Uterus (tissue), 2 donors: ENCODE results near the gene LDAH.
"Not testable (repeated sequence)": the region's sequence is repeated elsewhere in the genome, so short reads cannot be mapped to it uniquely, and the experiment has no call there.

ENCODE experiments used
- POLR2A ChIP-seq, 2 donors: fragments of 450-650 bp; IDR thresholded peaks; one replicate each; pipeline ENCODE4 v1.6.1; 2016; ENCODE audit warnings: antibody characterized with exemption in 2 of 2, mild to moderate bottlenecking in 1 of 2, moderate library complexity in 1 of 2
- TF ChIP-seq, protein P1 (sequence below), 4 experiments: fragments of 200-600 bp in 2 of 4; fragments of 450-650 bp in 2 of 4; sonication (generic) in 2 of 4; IDR thresholded peaks; one replicate each; pipeline ENCODE4 v1.5.1; 2016 to 2019; ENCODE audit warnings: antibody characterized with exemption in 4 of 4, mild to moderate bottlenecking in 2 of 4, moderate library complexity in 1 of 4

DNA sequence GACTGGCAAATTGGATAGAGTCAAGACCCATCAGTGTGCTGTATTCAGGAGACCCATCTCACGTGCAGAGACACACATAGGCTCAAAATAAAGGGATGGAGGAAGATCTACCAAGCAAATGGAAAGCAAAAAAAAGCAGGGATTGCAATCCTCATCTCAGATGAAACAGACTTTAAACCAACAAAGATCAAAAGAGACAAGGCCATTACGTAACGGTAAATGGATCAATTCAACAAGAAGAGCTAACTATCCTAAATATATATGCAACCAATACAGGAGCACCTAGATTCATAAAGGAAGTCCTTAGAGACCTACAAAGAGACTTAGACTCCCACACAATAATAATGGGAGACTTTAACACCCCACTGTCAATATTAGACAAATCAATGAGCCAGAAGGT is 109.3 kb downstream of the LDAH start:
- TF ChIP-seq, protein P1, sequence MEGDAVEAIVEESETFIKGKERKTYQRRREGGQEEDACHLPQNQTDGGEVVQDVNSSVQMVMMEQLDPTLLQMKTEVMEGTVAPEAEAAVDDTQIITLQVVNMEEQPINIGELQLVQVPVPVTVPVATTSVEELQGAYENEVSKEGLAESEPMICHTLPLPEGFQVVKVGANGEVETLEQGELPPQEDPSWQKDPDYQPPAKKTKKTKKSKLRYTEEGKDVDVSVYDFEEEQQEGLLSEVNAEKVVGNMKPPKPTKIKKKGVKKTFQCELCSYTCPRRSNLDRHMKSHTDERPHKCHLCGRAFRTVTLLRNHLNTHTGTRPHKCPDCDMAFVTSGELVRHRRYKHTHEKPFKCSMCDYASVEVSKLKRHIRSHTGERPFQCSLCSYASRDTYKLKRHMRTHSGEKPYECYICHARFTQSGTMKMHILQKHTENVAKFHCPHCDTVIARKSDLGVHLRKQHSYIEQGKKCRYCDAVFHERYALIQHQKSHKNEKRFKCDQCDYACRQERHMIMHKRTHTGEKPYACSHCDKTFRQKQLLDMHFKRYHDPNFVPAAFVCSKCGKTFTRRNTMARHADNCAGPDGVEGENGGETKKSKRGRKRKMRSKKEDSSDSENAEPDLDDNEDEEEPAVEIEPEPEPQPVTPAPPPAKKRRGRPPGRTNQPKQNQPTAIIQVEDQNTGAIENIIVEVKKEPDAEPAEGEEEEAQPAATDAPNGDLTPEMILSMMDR (IDR thresholded peaks at IDR 0.05), result not testable (repeated sequence)
- not testable (repeated sequence) for TF ChIP-seq POLR2A (IDR thresholded peaks at IDR 0.05)
